Activated CD4-positive, alpha-beta T cell treated with anti-CD3 and anti-CD28 coated beads, Interleukin-2, amount 50 U/mL, for 1 hour (primary cell): Measurements from ENCODE around the gene CDKN2B.
"Not testable (repeated sequence)": the region's sequence is repeated elsewhere in the genome, so short reads cannot be mapped to it uniquely, and the experiment has no call there.

Source experiments
- DNase-seq: peaks from one replicate; pipeline ENCODE4 v3.0.0-alpha.2; 2020

CDKN2B gene, protein sequence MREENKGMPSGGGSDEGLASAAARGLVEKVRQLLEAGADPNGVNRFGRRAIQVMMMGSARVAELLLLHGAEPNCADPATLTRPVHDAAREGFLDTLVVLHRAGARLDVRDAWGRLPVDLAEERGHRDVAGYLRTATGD

DNA sequence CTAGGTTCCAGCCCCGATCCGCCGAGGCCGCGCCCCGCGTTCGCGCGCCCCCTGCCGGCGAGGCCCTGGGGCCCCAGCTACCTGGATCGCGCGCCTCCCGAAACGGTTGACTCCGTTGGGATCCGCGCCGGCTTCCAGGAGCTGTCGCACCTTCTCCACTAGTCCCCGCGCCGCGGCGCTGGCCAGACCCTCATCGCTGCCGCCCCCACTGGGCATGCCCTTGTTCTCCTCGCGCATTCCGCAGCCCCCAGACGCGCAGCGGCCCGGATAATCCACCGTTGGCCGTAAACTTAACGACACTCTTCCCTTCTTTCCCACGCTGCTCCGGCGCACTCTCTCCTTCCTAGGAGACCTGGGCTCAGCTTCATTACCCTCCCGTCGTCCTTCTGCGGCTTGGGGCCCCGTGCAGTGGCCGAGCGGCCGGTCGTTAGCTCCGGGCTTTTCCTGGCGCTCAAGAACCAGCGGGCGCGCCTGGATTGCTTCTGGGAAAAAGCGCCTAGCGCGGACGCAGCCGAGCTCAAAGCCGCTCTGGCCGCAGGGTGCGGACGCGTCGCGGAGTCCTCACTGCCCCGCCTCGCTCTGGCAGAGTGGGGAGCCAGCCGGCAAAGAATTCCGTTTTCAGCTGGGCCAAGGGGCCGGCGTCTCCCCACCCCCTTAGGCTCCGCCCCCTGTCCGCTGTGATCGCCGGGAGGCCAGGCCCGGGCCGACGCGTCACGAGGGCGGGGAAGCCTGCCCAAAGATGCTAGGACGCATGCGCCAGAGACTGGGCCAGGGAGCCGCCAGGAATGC is at the start of gene CDKN2B:
Gene CDKN2B (minus strand): TSS at position 589 of the 789 bp plus-strand sequence. CDS start 352 bp downstream, at position 237.
- DNase-seq = peak; percentile 56

DNA sequence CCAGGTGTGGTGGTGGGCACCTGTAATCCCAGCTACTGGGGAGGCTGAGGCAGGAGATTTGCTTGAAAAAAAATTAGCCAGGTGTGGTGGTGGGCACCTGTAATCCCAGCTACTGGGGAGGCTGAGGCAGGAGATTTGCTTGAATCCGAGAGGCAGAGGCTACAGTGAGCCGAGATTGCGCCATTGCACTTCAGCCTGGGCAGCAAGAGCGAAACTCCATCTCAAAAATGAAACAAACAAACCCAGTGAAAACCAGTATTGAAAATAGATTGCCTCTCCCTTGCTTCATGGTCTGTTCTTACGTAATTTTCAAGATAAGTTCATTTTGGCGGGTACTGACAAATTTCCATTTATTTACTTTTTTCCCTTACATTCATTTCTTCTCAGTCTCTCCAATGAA is 48.9 kb upstream of the CDKN2B start:
- DNase-seq = not testable (repeated sequence)

GRCh38 chr9:22056402-22056801 is 47.3 kb upstream of the CDKN2B start:
- no peak for DNase-seq

DNA sequence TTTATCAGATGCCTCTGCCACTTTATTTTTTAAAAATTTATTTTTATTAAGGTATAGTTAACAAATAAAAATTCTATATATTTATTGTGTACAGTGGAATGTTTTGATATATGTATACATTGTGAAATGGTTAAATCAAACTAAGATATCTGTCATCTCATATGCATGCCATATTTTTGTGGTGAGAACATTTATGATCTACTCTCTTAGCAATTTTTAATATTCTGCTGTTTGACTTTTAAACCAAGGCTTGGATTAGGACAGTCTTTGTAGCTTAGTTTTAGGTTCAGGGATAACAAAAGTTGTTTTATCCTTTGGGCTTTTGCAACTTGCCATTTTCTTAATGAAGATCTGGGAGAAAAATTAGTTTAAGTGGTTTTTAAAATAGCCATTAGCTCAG is 46.0 kb upstream of the CDKN2B start:
- DNase-seq = no peak

GRCh38 chr9:22054529-22054928 is 45.4 kb upstream of the CDKN2B start:
- DNase-seq = no peak

DNA sequence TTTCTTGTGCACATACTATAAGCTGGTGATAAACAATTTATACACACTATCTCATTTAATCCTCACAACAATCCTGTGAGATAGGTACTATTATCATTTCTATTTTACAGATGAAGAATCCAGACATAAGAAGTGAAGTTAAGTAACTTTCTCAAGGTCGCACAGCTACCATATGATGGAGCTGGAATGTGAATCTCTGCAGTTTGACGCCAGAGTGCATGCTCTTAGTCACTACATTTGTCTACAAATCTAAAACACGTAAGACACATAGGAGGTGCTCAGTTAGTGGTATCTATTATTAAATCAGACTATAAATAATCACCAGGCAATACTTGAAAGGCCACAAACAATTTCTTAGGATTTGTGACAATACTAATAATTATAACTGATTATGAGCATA is 45.0 kb upstream of the CDKN2B start:
- DNase-seq = no peak

DNA sequence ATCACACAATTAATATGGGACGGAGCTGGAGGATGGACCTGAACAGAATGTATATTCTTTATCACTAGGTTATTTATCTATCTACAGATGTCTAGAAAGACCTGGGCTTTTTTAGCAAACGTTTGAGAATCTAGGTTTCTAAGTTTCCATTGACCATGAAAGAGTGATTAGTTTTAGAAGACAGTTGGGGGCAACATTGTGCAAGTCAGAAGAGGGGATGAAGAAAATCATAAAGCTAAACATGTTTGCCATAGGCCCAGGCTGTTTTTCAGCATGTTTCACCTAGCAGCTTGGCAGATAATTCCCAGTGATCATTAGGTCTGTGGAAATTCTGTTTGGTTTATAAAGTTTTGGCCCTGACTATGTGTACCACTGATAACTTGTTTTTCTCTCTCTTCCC is 44.1 kb upstream of the CDKN2B start:
- no peak for DNase-seq

GRCh38 chr9:22052376-22052945 is 43.4 kb upstream of the CDKN2B start:
- no peak for DNase-seq

- no peak for DNase-seq
Observed at GRCh38 chr9:22050924-22051323, 41.8 kb upstream of the CDKN2B start.

GRCh38 chr9:22049411-22049810 is 40.3 kb upstream of the CDKN2B start:
- no peak for DNase-seq

GRCh38 chr9:22047596-22047995 is 38.5 kb upstream of the CDKN2B start:
- DNase-seq = no peak

DNA sequence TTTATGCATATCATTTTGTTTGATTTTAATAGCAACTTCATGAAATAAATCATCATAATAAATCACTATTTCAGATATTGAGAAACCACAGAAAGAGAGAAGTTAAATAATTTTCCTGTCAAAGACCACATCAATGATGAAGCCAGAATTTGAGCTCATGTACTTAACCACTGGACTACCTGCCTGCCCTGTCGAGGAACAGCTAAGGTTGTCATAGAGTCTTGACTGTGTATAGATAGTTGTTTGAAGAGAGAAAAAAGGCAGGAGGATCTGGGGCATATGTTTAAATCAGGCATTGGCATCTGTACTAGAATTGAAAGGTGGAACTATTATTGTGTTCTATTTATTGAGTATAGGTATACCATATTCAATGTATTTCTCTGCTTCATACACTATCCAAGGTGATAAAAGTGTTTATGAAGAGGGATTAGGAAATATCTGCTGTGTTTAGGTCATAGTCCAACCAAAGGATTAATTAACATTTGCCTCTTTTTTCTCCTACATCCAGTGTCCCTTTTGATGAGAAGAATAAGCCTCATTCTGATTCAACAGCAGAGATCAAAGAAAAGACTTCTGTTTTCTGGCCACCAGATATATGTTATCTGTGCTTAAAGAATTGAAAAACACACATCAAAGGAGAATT is 37.3 kb upstream of the CDKN2B start:
- DNase-seq = no peak

DNA sequence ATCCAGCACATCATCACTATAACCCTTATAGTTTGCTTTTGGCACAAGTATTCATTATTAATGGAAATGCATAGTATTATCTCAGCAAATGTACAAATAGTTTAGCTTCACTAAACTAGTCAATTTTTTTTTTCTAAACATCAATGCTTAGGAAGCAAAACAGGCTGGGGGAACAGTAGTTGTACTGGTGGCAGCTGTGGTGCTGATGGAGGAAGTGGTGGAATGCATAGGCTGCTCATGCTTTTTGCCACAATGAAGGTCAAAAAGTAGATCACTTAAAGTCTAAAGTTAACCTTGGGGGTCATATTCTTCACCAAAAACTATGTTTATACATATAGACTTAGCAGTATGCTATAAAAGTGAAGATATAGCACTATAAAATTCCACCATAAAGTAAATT is 36.3 kb upstream of the CDKN2B start:
- no peak for DNase-seq

- no peak for DNase-seq
Observed at GRCh38 chr9:22044583-22044982, 35.5 kb upstream of the CDKN2B start.

GRCh38 chr9:22043928-22044327 is 34.8 kb upstream of the CDKN2B start:
- DNase-seq = no peak

DNA sequence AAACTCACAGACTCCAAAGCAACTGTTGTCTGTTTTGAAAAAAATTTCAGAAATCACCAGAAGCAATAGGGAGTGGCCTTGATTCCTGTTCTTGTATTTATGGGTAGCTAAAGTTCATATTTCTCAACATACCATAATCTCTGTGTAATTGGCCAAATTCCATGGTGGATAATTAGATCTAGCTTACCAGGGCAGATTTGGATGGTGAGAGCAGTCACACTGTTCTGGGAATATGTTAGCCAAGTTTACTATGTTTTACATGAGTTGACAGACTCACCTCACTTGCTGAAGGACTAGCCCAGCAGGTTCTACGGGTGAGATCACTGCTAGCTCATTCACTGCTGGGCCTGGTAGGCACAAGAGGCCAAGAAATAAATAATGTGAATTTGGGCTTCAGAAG is 32.7 kb upstream of the CDKN2B start:
- DNase-seq = no peak

GRCh38 chr9:22041344-22041743 is 32.2 kb upstream of the CDKN2B start:
- no peak for DNase-seq

DNA sequence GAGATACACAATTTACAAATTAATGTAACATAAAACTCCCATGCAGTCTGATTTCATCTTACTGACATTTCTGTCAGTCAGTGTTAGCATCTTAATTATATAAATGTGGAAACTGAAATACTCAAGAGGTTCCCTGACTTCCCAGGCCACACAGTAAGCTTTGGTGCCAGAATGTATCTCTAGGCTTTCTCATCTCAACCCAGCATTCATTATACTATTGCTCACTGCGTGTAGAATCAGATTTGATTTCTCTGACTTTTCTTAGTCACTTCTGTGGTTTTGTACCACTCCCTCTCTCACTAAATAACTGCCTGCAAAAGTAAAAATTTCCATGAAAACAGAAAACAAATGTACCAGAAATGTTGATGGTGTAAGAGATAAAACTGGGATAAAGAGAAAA is 31.7 kb upstream of the CDKN2B start:
- no peak for DNase-seq

GRCh38 chr9:22039258-22039657 is 30.2 kb upstream of the CDKN2B start:
- DNase-seq = no peak

DNA sequence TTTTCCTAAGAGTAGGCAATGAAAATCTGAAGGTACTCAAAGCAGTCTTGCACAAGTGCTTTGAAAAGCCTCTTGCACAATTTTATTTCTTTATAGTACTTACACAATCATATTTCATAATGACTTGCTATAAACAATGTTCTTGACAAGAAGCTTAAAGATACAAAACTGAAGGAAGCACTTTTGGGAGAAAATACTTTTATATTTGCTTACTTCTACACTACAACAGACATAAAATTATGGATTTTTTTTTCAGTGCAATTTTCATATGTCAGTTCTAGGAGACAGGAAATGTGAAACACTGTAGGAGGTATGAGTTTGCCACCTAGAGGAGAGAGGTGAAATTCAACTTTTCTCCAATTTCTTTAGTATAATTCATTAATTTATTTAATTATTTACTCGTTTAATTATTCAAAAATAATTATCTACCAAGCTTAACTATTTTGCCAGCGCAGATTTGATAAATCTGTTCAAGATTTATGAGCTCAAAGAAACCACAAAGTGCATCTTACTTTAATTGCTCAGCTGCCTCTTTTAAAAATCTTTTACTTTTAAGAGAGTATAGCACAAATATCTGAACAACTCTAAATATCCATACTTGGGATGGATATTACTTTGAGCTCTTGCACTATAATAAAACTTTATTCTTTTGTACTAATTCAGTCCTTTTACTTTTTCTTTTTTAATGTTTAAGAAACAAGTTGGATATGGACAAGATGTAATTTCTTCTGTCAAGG is 29.0 kb upstream of the CDKN2B start:
- no peak for DNase-seq

DNA sequence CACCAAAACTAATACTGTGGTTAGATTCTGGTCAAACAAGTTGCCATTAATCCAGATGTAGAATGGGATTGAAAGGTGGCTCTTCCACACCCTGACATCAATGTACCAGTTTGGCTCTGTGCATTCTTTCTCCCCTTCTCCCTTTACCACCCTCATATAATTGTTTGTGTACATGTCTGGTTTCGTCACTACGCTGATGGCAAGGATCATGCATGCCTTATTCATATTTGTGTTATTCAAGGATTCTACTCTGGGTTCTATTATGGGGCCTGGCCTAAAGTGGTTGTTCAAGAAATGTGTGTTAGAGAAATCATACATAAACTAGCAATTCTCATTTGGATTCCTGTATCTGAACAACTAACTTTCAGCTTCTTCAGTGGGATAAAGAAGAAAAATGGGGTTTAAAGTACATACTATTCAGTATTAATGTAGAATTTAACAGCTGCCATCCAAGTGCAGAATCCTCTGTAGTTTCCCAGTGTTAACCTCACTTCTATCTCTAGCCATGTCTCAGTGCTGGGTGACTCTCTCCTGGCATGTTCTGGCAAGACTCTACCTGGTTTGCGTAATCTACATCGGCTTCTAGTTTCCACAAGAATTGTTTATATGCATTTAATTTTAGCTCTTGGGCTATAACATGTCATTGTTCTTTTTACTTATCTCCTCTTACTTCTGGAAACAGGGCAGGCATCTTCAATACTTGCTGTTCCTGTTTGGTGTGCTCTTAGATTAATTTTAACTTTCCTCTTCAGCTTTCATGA is 27.9 kb upstream of the CDKN2B start:
- no peak for DNase-seq

DNA sequence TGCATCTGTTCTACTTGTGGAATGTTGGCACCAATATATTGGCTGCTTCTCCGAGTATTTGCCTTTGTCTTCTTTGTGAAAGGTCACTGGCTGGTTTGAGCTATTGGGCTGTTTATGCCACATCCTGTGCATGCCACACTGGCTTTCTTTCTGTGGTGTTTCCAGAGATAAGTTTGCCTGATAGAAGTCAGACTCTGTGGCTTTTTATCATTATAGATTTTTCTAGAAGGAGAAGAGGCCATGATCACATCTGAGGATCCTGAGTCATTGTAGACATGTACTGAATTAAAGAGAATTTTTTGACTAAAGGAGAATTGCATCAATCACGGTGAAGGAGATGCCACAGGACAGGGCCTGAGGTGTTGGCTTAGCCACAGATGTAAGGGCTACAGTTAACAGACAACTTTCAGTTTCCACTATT is 26.5 kb upstream of the CDKN2B start:
- no peak for DNase-seq
